Measurements from ENCODE around the gene LAMA3.

- TF ChIP-seq POLR2A (IDR thresholded peaks at IDR 0.05) (no peak), CTCF (IDR thresholded peaks at IDR 0.05) (no peak)
Measured at GRCh38 chr18:23719634-23720201, 30.5 kb downstream of the LAMA3 start.

Data from adrenal gland (tissue), 5 donors.